ENCODE data around the gene RUNX3. TPM values are rescaled to one million over a fixed set of nuclear protein-coding genes. Genes with fewer than 3 reads are reported as not detected.

RUNX3 gene
- total RNA-seq, 1 experiment from 2014 or later: 3.7 TPM

GRCh38 chr1:24972221-24972914 lies 42.3 kb upstream of the RUNX3 start:
- no peak overlapping the region for H3K9ac ChIP-seq (ENCODE audit: low read length)
- peaks cover 8% of the 10 kb centered on the region; the same call in 1 of the 2 replicates for H3K4me1 ChIP-seq (ENCODE audit: insufficient read depth, low read length)
- H3K9me3 ChIP-seq (ENCODE audit: low read length): peaks cover 6% of the 10 kb centered on the region; the same call in 1 of the 2 replicates
- H2AFZ ChIP-seq (ENCODE audit: low read length): no peak overlapping the region
- peaks cover 6% of the 10 kb centered on the region; the same call in 1 of the 2 replicates for H3K27me3 ChIP-seq (ENCODE audit: low read length)
- intact Hi-C loops (cut with micrococcal nuclease): no loop called here
- no peak overlapping the region for H3K4me3 ChIP-seq (ENCODE audit: low read length)
- TF ChIP-seq EZH2phosphoT487 (IDR thresholded peaks at IDR 0.05; ENCODE audit: borderline replicate concordance, low read length): no peak
- TF ChIP-seq, protein P1, sequence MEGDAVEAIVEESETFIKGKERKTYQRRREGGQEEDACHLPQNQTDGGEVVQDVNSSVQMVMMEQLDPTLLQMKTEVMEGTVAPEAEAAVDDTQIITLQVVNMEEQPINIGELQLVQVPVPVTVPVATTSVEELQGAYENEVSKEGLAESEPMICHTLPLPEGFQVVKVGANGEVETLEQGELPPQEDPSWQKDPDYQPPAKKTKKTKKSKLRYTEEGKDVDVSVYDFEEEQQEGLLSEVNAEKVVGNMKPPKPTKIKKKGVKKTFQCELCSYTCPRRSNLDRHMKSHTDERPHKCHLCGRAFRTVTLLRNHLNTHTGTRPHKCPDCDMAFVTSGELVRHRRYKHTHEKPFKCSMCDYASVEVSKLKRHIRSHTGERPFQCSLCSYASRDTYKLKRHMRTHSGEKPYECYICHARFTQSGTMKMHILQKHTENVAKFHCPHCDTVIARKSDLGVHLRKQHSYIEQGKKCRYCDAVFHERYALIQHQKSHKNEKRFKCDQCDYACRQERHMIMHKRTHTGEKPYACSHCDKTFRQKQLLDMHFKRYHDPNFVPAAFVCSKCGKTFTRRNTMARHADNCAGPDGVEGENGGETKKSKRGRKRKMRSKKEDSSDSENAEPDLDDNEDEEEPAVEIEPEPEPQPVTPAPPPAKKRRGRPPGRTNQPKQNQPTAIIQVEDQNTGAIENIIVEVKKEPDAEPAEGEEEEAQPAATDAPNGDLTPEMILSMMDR (conservative IDR thresholded peaks at IDR 0.05; ENCODE audit: low read depth, low read length): no peak
- no peak for TF ChIP-seq EZH2 (IDR thresholded peaks at IDR 0.05; ENCODE audit: low read length, unreplicated experiment)
- ChIA-PET CTCF (no interaction called here), POLR2A (ENCODE audit: unreplicated experiment) (no interaction called here)
- H3K27ac ChIP-seq (ENCODE audit: low read length): no peak overlapping the region
- H4K20me1 ChIP-seq (ENCODE audit: low read length): no peaks in the 10 kb centered on the region
- H3F3A ChIP-seq (ENCODE audit: low read length, unreplicated experiment): no peaks in the 10 kb centered on the region
- DNase-seq: no peak
- no TSS peak for BruUV-seq (replicated peaks)
- no peaks in the 10 kb centered on the region for H3K9me2 ChIP-seq (replicated peaks; ENCODE audit: low read length)
- H3K79me2 ChIP-seq (ENCODE audit: low read length): no peaks in the 10 kb centered on the region
- ATAC-seq: no peak
- no peak overlapping the region for H3K4me2 ChIP-seq (ENCODE audit: low read length)
- no peaks in the 10 kb centered on the region for H3K36me3 ChIP-seq (ENCODE audit: low read depth, low read length)

GRCh38 chr1:24970926-24971875 lies 41.1 kb upstream of the RUNX3 start:
- DNase-seq: no peak
- Histone ChIP-seq H3K27me3 (ENCODE audit: low read length) (peaks cover 6% of the 10 kb centered on the region; the same call in 1 of the 2 replicates), H3K4me2 (ENCODE audit: low read length) (no peak overlapping the region), H3K79me2 (ENCODE audit: low read length) (no peaks in the 10 kb centered on the region), H4K20me1 (ENCODE audit: low read length) (no peaks in the 10 kb centered on the region), H3K27ac (ENCODE audit: low read length) (no peak overlapping the region), H3K36me3 (ENCODE audit: low read depth, low read length) (no peaks in the 10 kb centered on the region), H3K9me3 (ENCODE audit: low read length) (peaks cover 6% of the 10 kb centered on the region; the same call in 1 of the 2 replicates), H3K4me3 (ENCODE audit: low read length) (no peak overlapping the region), H3F3A (ENCODE audit: low read length, unreplicated experiment) (no peaks in the 10 kb centered on the region), H3K9me2 (replicated peaks; ENCODE audit: low read length) (no peaks in the 10 kb centered on the region), H2AFZ (ENCODE audit: low read length) (no peak overlapping the region), H3K4me1 (ENCODE audit: insufficient read depth, low read length) (peaks cover 8% of the 10 kb centered on the region; the same call in 1 of the 2 replicates), H3K9ac (ENCODE audit: low read length) (no peak overlapping the region)
- BruUV-seq (replicated peaks): no TSS peak
- ChIA-PET CTCF (interaction anchor here (1.0 kb wide), 1 partner anchor 123 kb away, joined by 4 read pairs; no protein-coding TSS in a partner anchor), POLR2A (ENCODE audit: unreplicated experiment) (interaction anchor here (0.6 kb wide), 1 partner anchor 35 kb away, joined by 7 read pairs; no protein-coding TSS in a partner anchor)
- intact Hi-C loops (cut with micrococcal nuclease): no loop called here
- TF ChIP-seq, protein P1 (conservative IDR thresholded peaks at IDR 0.05; ENCODE audit: low read depth, low read length): no peak
- TF ChIP-seq EZH2phosphoT487 (IDR thresholded peaks at IDR 0.05; ENCODE audit: borderline replicate concordance, low read length) (no peak), EZH2 (IDR thresholded peaks at IDR 0.05; ENCODE audit: low read length, unreplicated experiment) (no peak)
- ATAC-seq: no peak
